Pulmonary artery endothelial cell (primary cell): Measurements from ENCODE around the gene CACNA2D1. TPM values are rescaled to one million over a fixed set of nuclear protein-coding genes. Genes with fewer than 3 reads are reported as not detected.

Experiments
- DNase-seq: peaks from one replicate; pipeline ENCODE4 v3.0.0-alpha.2; 2011; ENCODE audit warnings: low read depth, low spot score
- total RNA-seq: library from RNA; depleted of rRNA; stranded (reverse); fragments of >200 nt; gene quantifications from 2 replicates; pipeline ENCODE4 v1.2.3, GENCODE V29; 2014

CACNA2D1 gene
- total RNA-seq, 1 donor from 2014 or later, result 61.4 TPM

GRCh38 chr7:82122275-82122674 is 321.3 kb downstream of the CACNA2D1 start:
- DNase-seq, result no peak

- no peak for DNase-seq
These were observed 329.3 kb downstream of the CACNA2D1 start for GRCh38 chr7:82114237-82114636.

GRCh38 chr7:82110146-82110840 is 333.3 kb downstream of the CACNA2D1 start:
- no peak for DNase-seq

- DNase-seq, result peak; percentile 85
These were observed 334.3 kb downstream of the CACNA2D1 start for GRCh38 chr7:82109288-82109687.

GRCh38 chr7:82106201-82106600 is 337.4 kb downstream of the CACNA2D1 start:
- DNase-seq, result no peak

- DNase-seq, result peak; percentile 56
These were observed 338.1 kb downstream of the CACNA2D1 start for GRCh38 chr7:82105463-82105862.

- no peak for DNase-seq
These were observed 345.2 kb downstream of the CACNA2D1 start for GRCh38 chr7:82098414-82098813.

GRCh38 chr7:82091126-82091684 is 352.4 kb downstream of the CACNA2D1 start:
- DNase-seq, result no peak

GRCh38 chr7:82087099-82087498 is 356.5 kb downstream of the CACNA2D1 start:
- DNase-seq, result no peak

- no peak for DNase-seq
These were observed 358.5 kb downstream of the CACNA2D1 start for GRCh38 chr7:82085116-82085515.

- no peak for DNase-seq
These were observed 361.8 kb downstream of the CACNA2D1 start for GRCh38 chr7:82081644-82082224.

GRCh38 chr7:82080254-82080927 is 363.2 kb downstream of the CACNA2D1 start:
- no peak for DNase-seq

- DNase-seq, result no peak
These were observed 364.1 kb downstream of the CACNA2D1 start for GRCh38 chr7:82079527-82079926.

GRCh38 chr7:82078807-82079206 is 364.8 kb downstream of the CACNA2D1 start:
- DNase-seq, result no peak

GRCh38 chr7:82071468-82071867 is 372.1 kb downstream of the CACNA2D1 start:
- DNase-seq, result no peak

GRCh38 chr7:82067628-82068264 is 375.8 kb downstream of the CACNA2D1 start:
- DNase-seq, result no peak

GRCh38 chr7:82057476-82057875 is 386.1 kb downstream of the CACNA2D1 start:
- DNase-seq, result no peak

- no peak for DNase-seq
These were observed 387.3 kb downstream of the CACNA2D1 start for GRCh38 chr7:82056282-82056681.

GRCh38 chr7:82054544-82054943 is 389.0 kb downstream of the CACNA2D1 start:
- DNase-seq, result no peak

- DNase-seq, result no peak
These were observed 390.0 kb downstream of the CACNA2D1 start for GRCh38 chr7:82053453-82054032.

- DNase-seq, result no peak
These were observed 392.0 kb downstream of the CACNA2D1 start for GRCh38 chr7:82051601-82052000.

GRCh38 chr7:82050792-82051191 is 392.8 kb downstream of the CACNA2D1 start:
- DNase-seq, result no peak
